H9 (cell line): ENCODE measurements around the gene PPP1R26. TPM values are rescaled to one million over a fixed set of nuclear protein-coding genes. Genes with fewer than 3 reads are reported as not detected.

Experiments used
- DNase-seq: peaks from one replicate; pipeline ENCODE4 v3.0.0-alpha.2; 2017
- H2AFZ ChIP-seq: one replicate; pipeline ENCODE4 v1.6.1; 2013; ENCODE audit warnings: mild to moderate bottlenecking, low read length, control low read depth, moderate library complexity
- H2AK5ac ChIP-seq: 2 replicates; pipeline ENCODE4 v1.6.1; 2013; ENCODE audit warnings: low read length, control low read depth, mixed read lengths; ENCODE audit not compliant: insufficient read length
- H2BK120ac ChIP-seq: one replicate; pipeline ENCODE4 v1.6.1; 2013; ENCODE audit warnings: low read depth, mild to moderate bottlenecking, low read length, control low read depth, inconsistent platforms; ENCODE audit not compliant: poor library complexity, severe bottlenecking
- H2BK12ac ChIP-seq: 2 replicates; pipeline ENCODE4 v1.6.1; 2013; ENCODE audit warnings: low read length, control low read depth, mixed read lengths, low read depth; ENCODE audit not compliant: insufficient read length
- H2BK15ac ChIP-seq: 2 replicates; pipeline ENCODE4 v1.6.1; 2013; ENCODE audit warnings: low read depth, low read length, control low read depth
- H2BK20ac ChIP-seq: one replicate; pipeline ENCODE4 v1.6.1; 2013; ENCODE audit warnings: low read depth, mild to moderate bottlenecking, low read length, control low read depth, inconsistent platforms; ENCODE audit not compliant: poor library complexity, severe bottlenecking
- H2BK5ac ChIP-seq: 2 replicates; pipeline ENCODE4 v1.6.1; 2013; ENCODE audit warnings: low read length, control low read depth, mixed read lengths; ENCODE audit not compliant: insufficient read length
- H3K14ac ChIP-seq: 2 replicates; pipeline ENCODE4 v1.6.1; 2013; ENCODE audit warnings: low read length, control low read depth; ENCODE audit not compliant: insufficient read depth
- H3K18ac ChIP-seq: 2 replicates; pipeline ENCODE4 v1.6.1; 2013; ENCODE audit warnings: low read depth, mild to moderate bottlenecking, mixed read lengths, low read length, control low read depth; ENCODE audit not compliant: insufficient read length
- H3K23ac ChIP-seq: 2 replicates; pipeline ENCODE4 v1.6.1; 2013; ENCODE audit warnings: low read length, control low read depth, mixed read lengths, low read depth; ENCODE audit not compliant: insufficient read length
- H3K23me2 ChIP-seq: 2 replicates; pipeline ENCODE4 v1.6.1; 2013; ENCODE audit warnings: low read depth, mild to moderate bottlenecking, mixed read lengths, low read length, control low read depth; ENCODE audit not compliant: insufficient read length, poor library complexity, severe bottlenecking
- H3K27ac ChIP-seq: 2 replicates; pipeline ENCODE4 v1.5.1; 2013; ENCODE audit warnings: low read length, control low read depth, mixed read lengths, low read depth; ENCODE audit not compliant: insufficient read length
- H3K27me3 ChIP-seq: 2 replicates; pipeline ENCODE4 v1.6.1; 2013; ENCODE audit warnings: low read length, control low read depth, inconsistent platforms; ENCODE audit not compliant: insufficient read depth
- H3K4ac ChIP-seq: 2 replicates; pipeline ENCODE4 v1.6.1; 2013; ENCODE audit warnings: low read depth, mild to moderate bottlenecking, control low read depth, inconsistent platforms, low read length, moderate library complexity
- H3K4me1 ChIP-seq: 2 replicates; pipeline ENCODE4 v1.6.1; 2013; ENCODE audit warnings: low read length, control low read depth, inconsistent platforms; ENCODE audit not compliant: insufficient read depth
- H3K4me2 ChIP-seq: 2 replicates; pipeline ENCODE4 v1.6.1; 2013; ENCODE audit warnings: low read length, control low read depth, mixed read lengths; ENCODE audit not compliant: insufficient read length, insufficient read depth
- H3K56ac ChIP-seq: 2 replicates; pipeline ENCODE4 v1.6.1; 2013; ENCODE audit warnings: low read depth, mild to moderate bottlenecking, mixed read lengths, low read length, control low read depth; ENCODE audit not compliant: insufficient read length
- H3K79me1 ChIP-seq: 2 replicates; pipeline ENCODE4 v1.6.1; 2013; ENCODE audit warnings: low read depth, mild to moderate bottlenecking, moderate library complexity, low read length, control low read depth, inconsistent platforms; ENCODE audit not compliant: insufficient read depth, poor library complexity, severe bottlenecking
- H3K79me2 ChIP-seq: 2 replicates; pipeline ENCODE4 v1.6.1; 2013; ENCODE audit warnings: low read length, control low read depth, inconsistent platforms; ENCODE audit not compliant: insufficient read depth
- H3K9ac ChIP-seq: 2 replicates; pipeline ENCODE4 v1.6.1; 2013; ENCODE audit warnings: low read length, control low read depth, mixed read lengths; ENCODE audit not compliant: insufficient read length; ENCODE audit errors: extremely low read depth
- H3K9me3 ChIP-seq: one replicate; pipeline ENCODE4 v1.6.1; 2013; ENCODE audit warnings: low read depth, low read length, inconsistent platforms; ENCODE audit not compliant: control insufficient read depth
- H3T11ph ChIP-seq: one replicate; pipeline ENCODE4 v1.6.1; 2013; ENCODE audit warnings: mild to moderate bottlenecking, low read length, control low read depth, inconsistent platforms
- H4K20me1 ChIP-seq: one replicate; pipeline ENCODE4 v1.6.1; 2013; ENCODE audit not compliant: control insufficient read depth, insufficient read length, insufficient read depth
- H4K5ac ChIP-seq: 2 replicates; pipeline ENCODE4 v1.6.1; 2013; ENCODE audit warnings: low read depth, mild to moderate bottlenecking, mixed read lengths, low read length, control low read depth; ENCODE audit not compliant: insufficient read length
- H4K8ac ChIP-seq: replicated peaks from 2 replicates; pipeline ENCODE4 v1.6.1; 2013; ENCODE audit warnings: low read length, control low read depth, mixed read lengths, low read depth; ENCODE audit not compliant: insufficient read length
- H4K91ac ChIP-seq: 2 replicates; pipeline ENCODE4 v1.6.1; 2013; ENCODE audit warnings: low read depth, mild to moderate bottlenecking, moderate library complexity, mixed read lengths, low read length, control low read depth; ENCODE audit not compliant: insufficient read length
- H3K27ac Mint-ChIP-seq, 3 experiments: 2 replicates in 2 of 3; 3 replicates in 1 of 3; pipeline ENCODE4 v1.8.0; 2020 to 2021; ENCODE audit warnings: mixed read lengths in 3 of 3, mild to moderate bottlenecking in 1 of 3, moderate library complexity in 1 of 3
- H3K27me3 Mint-ChIP-seq: 2 replicates; pipeline ENCODE4 v1.8.0; 2021; ENCODE audit warnings: low read depth, mild to moderate bottlenecking, moderate library complexity, mixed read lengths
- H3K36me3 Mint-ChIP-seq, 3 experiments: 2 replicates in 2 of 3; 3 replicates in 1 of 3; pipeline ENCODE4 v1.8.0; 2020 to 2021; ENCODE audit warnings: low read depth in 3 of 3, mixed read lengths in 3 of 3; ENCODE audit not compliant: insufficient read depth in 1 of 3
- H3K4me1 Mint-ChIP-seq, 2 experiments: 2 replicates each; pipeline ENCODE4 v1.8.0; 2020; ENCODE audit warnings: mixed read lengths in 2 of 2
- H3K4me3 Mint-ChIP-seq, 2 experiments: 2 replicates in 1 of 2; 3 replicates in 1 of 2; pipeline ENCODE4 v1.8.0; 2020 to 2021; ENCODE audit warnings: mild to moderate bottlenecking in 2 of 2, mixed read lengths in 2 of 2, moderate library complexity in 1 of 2
- H3K9me3 Mint-ChIP-seq, 2 experiments: 2 replicates in 1 of 2; 3 replicates in 1 of 2; pipeline ENCODE4 v1.8.0; 2020; ENCODE audit warnings: mild to moderate bottlenecking in 2 of 2, mixed read lengths in 2 of 2, moderate library complexity in 1 of 2
- WGBS: extraction: QIAGEN DNeasy Blood & Tissue Kit; methylation state at CpG from one replicate; pipeline ENCODE4 v1.1.7; 2013; ENCODE audit warnings: missing lambda C conversion rate, low lambda C conversion rate, mixed read lengths; ENCODE audit not compliant: insufficient read length; ENCODE audit errors: extremely low coverage; 5-methylcytosine and 5-hydroxymethylcytosine counted together
- total RNA-seq: library from RNA; stranded (reverse); gene quantifications from 2 replicates; pipeline ENCODE4 v1.2.1, GENCODE V29; 2021
- TF ChIP-seq, protein P1 (sequence below): fragments of 200-600 bp; sonication (generic); conservative IDR thresholded peaks from 3 replicates; pipeline ENCODE4 v1.8.0; 2021; ENCODE audit warnings: antibody characterized with exemption, mild to moderate bottlenecking

Gene PPP1R26
- total RNA-seq, 1 experiment from 2014 or later, result 38.0 TPM

DNA sequence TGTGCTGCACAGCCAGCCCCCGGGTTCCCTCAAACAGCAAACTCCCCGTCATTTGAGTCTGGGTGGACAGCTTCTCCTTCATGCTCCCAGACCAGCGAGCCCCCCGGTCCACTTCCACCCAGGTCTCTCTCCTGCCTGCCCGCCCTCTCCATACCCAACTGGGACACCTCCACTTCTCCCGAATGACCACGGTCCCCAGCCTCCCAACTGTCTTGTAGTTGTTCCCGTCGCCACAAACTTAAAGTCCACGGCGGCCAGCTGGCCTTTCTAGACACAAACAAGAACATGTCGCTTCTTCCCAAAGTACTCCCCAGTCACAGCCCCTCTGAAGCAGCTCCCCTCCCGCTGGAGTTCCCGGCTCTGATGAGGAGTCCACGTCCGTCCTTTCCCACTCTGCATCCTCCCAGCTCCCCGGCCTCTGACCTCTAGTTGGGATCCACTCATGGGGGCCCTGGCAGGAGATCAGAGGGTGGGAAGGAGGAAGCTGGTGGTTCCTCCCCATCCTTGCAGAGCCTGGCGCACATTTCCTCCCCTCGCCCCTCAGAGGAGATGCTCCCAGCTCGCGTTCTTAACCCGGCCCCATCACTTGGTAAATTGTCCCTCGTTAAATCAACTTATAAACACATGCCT is 24.1 kb upstream of the PPP1R26 start:
- Histone ChIP-seq H2BK20ac (no peak overlapping the region), H3K27me3 (no peaks in the 10 kb centered on the region), H3K79me2 (no peaks in the 10 kb centered on the region; the same call in 1 of the 2 replicates), H3K4me2 (no peak overlapping the region), H2BK15ac (no peak overlapping the region), H3K4ac (no peak overlapping the region), H3K9ac (no peak overlapping the region), H3T11ph (no peak overlapping the region), H3K4me1 (no peaks in the 10 kb centered on the region), H2BK12ac (no peak overlapping the region), H3K56ac (no peak overlapping the region), H3K18ac (no peak overlapping the region), H4K20me1 (no peaks in the 10 kb centered on the region), H2BK120ac (no peak overlapping the region), H2AK5ac (no peak overlapping the region), H4K91ac (no peak overlapping the region), H2BK5ac (no peak overlapping the region), H3K23ac (no peak overlapping the region), H3K9me3 (no peaks in the 10 kb centered on the region), H3K27ac (no peak overlapping the region), H4K8ac (no peak overlapping the region), H2AFZ (no peak overlapping the region), H3K23me2 (no peaks in the 10 kb centered on the region), H4K5ac (no peak overlapping the region), H3K79me1 (no peaks in the 10 kb centered on the region), H3K14ac (no peak overlapping the region)
- no peak for DNase-seq
- WGBS, result no CpG with 5 or more reads among the region's 23 CpGs
- no peaks in the 10 kb centered on the region; a peak in 1 of 7 replicates for H3K36me3 Mint-ChIP-seq
- no peak overlapping the region; a peak in 1 of 7 replicates for H3K27ac Mint-ChIP-seq
- TF ChIP-seq, protein P1, sequence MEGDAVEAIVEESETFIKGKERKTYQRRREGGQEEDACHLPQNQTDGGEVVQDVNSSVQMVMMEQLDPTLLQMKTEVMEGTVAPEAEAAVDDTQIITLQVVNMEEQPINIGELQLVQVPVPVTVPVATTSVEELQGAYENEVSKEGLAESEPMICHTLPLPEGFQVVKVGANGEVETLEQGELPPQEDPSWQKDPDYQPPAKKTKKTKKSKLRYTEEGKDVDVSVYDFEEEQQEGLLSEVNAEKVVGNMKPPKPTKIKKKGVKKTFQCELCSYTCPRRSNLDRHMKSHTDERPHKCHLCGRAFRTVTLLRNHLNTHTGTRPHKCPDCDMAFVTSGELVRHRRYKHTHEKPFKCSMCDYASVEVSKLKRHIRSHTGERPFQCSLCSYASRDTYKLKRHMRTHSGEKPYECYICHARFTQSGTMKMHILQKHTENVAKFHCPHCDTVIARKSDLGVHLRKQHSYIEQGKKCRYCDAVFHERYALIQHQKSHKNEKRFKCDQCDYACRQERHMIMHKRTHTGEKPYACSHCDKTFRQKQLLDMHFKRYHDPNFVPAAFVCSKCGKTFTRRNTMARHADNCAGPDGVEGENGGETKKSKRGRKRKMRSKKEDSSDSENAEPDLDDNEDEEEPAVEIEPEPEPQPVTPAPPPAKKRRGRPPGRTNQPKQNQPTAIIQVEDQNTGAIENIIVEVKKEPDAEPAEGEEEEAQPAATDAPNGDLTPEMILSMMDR, result no peak
- H3K4me3 Mint-ChIP-seq, result no peak overlapping the region
- peaks cover 3 to 8% of the 10 kb centered on the region in 2 experiments; a peak in 3 of 5 replicates for H3K9me3 Mint-ChIP-seq
- 0 out of 4 replicates have a peak, but pooled peaks cover 0 to 6% of the 10 kb centered on the region in 2 experiments for H3K4me1 Mint-ChIP-seq
- H3K27me3 Mint-ChIP-seq, result peaks cover 4% of the 10 kb centered on the region
